Uterus (tissue), 2 donors: ENCODE results near the gene FCHSD2.

Experiments
- POLR2A ChIP-seq, 2 donors: fragments of 450-650 bp; IDR thresholded peaks; one replicate each; pipeline ENCODE4 v1.6.1; 2016; ENCODE audit warnings: antibody characterized with exemption in 2 of 2, mild to moderate bottlenecking in 1 of 2, moderate library complexity in 1 of 2
- TF ChIP-seq, protein P1 (sequence below), 4 experiments: fragments of 200-600 bp in 2 of 4; fragments of 450-650 bp in 2 of 4; sonication (generic) in 2 of 4; IDR thresholded peaks; one replicate each; pipeline ENCODE4 v1.5.1; 2016 to 2019; ENCODE audit warnings: antibody characterized with exemption in 4 of 4, mild to moderate bottlenecking in 2 of 4, moderate library complexity in 1 of 4

DNA sequence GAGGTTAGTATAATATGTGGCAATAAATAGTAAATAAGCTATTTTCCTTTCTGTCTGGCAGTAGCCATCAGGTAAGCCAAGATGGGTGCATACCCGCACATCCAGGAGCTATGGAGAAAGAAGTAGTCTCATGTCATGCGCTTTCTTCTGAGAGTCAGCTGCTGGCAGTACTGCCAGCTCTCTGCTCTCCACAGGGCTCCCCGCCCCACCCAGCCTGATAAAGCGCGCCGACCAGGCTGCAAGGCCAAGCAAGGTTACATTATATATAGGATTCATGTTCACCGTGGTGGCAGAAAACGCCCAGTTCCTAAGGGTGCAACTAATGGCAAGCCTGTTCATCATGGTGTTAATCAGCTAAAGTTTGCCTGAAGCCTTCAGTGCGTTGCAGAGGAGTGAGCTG, 201.7 kb downstream of the FCHSD2 start:
- TF ChIP-seq, protein P1, sequence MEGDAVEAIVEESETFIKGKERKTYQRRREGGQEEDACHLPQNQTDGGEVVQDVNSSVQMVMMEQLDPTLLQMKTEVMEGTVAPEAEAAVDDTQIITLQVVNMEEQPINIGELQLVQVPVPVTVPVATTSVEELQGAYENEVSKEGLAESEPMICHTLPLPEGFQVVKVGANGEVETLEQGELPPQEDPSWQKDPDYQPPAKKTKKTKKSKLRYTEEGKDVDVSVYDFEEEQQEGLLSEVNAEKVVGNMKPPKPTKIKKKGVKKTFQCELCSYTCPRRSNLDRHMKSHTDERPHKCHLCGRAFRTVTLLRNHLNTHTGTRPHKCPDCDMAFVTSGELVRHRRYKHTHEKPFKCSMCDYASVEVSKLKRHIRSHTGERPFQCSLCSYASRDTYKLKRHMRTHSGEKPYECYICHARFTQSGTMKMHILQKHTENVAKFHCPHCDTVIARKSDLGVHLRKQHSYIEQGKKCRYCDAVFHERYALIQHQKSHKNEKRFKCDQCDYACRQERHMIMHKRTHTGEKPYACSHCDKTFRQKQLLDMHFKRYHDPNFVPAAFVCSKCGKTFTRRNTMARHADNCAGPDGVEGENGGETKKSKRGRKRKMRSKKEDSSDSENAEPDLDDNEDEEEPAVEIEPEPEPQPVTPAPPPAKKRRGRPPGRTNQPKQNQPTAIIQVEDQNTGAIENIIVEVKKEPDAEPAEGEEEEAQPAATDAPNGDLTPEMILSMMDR (IDR thresholded peaks at IDR 0.05) = no peak
- no peak for TF ChIP-seq POLR2A (IDR thresholded peaks at IDR 0.05)
